Renal cortex interstitium (tissue), 11 donors: ENCODE data around the gene RNF5. TPM values are rescaled to one million over a fixed set of nuclear protein-coding genes. Genes with fewer than 3 reads are reported as not detected.
A peak's percentile ranks its signal among the peaks of the same experiment; 100 is the strongest.

Source experiments
- DNase-seq, 11 donors: peaks; one replicate each; pipeline ENCODE4 v3.0.0-alpha.2; 2013; ENCODE audit warnings: low read depth in 9 of 11, low spot score in 4 of 11; ENCODE audit errors: extremely low read depth in 1 of 11
- polyA plus RNA-seq, 3 donors: library from polyadenylated mRNA; unstranded; fragments of 120-200 nt; gene quantifications; one replicate each; pipeline ENCODE4 v1.2.1, GENCODE V29; 2013; ENCODE audit not compliant: insufficient read length in 3 of 3

The RNF5 gene
- polyA plus RNA-seq, 3 donors: 91.6 to 107 (median 104) TPM

GRCh38 chr6:32168350-32168749, 9.9 kb upstream of the RNF5 start:
- no peak for DNase-seq

- DNase-seq: no peak
Measured at GRCh38 chr6:32168807-32169591, 9.2 kb upstream of the RNF5 start.

- no peak for DNase-seq
Measured at GRCh38 chr6:32170294-32170693, 7.9 kb upstream of the RNF5 start.

- no peak for DNase-seq
Measured at GRCh38 chr6:32171234-32171633, 7.0 kb upstream of the RNF5 start.

GRCh38 chr6:32173051-32173727, 5.0 kb upstream of the RNF5 start:
- DNase-seq: no peak

- no peak for DNase-seq
Measured at GRCh38 chr6:32174416-32174815, 3.8 kb upstream of the RNF5 start.

GRCh38 chr6:32175322-32175710, 2.9 kb upstream of the RNF5 start:
- no peak for DNase-seq

- DNase-seq: peak; percentile 88 to 99 (median 96)
Measured at GRCh38 chr6:32175711-32176475, 2.3 kb upstream of the RNF5 start, which contains the start of gene AGPAT1. Gene AGPAT1, minus strand, starts transcription at chr6:32176084. Its CDS starts 4,588 bp downstream, at chr6:32171496.

GRCh38 chr6:32176476-32177182, 1.6 kb upstream of the RNF5 start:
- DNase-seq: no peak

- peak in 1 of 11 donors; percentile 67 for DNase-seq
Measured at GRCh38 chr6:32177183-32177787, 920 bp upstream of the RNF5 start.

- DNase-seq: no peak
Measured at GRCh38 chr6:32178547-32179440, 589 bp downstream of the RNF5 start.

- DNase-seq: no peak
Measured at GRCh38 chr6:32179766-32180405, 1.7 kb downstream of the RNF5 start.

GRCh38 chr6:32181148-32181702, 3.0 kb downstream of the RNF5 start:
- DNase-seq: no peak

GRCh38 chr6:32181915-32182529, 3.8 kb downstream of the RNF5 start:
- no peak for DNase-seq

- DNase-seq: no peak
Measured at GRCh38 chr6:32182555-32182981, 4.4 kb downstream of the RNF5 start.

- DNase-seq: no peak
Measured at GRCh38 chr6:32183030-32183429, 4.8 kb downstream of the RNF5 start.
